ENCODE results near the gene C11orf54.
A peak's percentile ranks its signal among the peaks of the same experiment; 100 is the strongest.
"Not testable (repeated sequence)": the region's sequence is repeated elsewhere in the genome, so short reads cannot be mapped to it uniquely, and the experiment has no call there.

Gene C11orf54

DNA sequence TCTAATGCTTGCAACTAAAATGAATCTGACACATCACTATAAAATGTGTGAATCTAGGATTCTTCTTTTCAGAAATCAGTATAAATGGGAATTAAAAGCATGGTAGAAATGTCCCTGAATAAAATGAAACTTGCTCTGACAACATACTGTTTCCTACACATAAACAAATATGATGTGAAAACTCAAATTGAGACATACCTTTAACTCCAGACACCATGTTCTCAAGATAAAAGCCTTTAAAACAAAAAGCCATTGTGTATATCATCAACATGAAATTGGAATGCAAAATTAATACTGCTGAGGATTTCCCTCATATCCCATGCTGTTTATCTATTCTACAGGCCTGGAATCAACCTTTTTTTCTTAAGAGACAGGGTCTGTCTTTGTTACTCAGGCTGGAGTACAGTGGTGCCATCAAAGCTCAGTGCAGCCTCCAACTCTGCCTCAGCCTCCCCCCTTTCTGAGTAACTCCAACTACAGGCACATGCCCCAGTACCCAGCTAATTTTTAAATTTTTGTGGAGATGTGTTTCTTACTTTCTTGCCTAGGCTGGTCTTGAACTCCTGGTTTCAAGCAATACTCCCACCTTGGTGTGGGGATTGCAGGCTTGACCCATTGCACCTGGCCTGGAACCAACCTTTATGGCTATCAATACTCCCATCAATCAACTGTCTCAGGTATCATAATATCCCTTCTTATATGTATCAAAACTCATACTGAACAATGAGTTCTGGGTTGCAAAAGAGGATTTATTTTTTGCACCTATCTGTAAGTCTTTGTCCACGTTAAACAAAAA is 6.8 kb upstream of the C11orf54 start:
- no peak for DNase-seq

DNA sequence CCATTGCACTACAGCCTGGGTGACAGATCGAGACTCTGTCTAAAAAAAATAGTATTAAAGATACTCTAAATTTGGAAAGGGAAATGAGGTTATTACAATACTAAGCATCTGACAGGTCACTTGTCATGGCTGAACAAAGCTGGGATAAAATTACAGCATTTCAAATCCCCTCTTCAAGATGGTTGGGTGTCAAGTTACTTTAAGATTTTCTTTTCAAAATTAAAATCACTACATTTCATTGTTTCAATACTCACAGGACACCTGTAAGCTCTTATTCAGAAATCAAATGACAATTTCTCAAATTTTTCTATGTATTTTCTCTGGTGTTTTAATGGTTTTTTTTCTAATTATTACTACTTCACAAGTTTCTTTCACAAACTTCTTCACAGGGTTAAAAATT is 5.8 kb upstream of the C11orf54 start:
- DNase-seq = no peak

DNA sequence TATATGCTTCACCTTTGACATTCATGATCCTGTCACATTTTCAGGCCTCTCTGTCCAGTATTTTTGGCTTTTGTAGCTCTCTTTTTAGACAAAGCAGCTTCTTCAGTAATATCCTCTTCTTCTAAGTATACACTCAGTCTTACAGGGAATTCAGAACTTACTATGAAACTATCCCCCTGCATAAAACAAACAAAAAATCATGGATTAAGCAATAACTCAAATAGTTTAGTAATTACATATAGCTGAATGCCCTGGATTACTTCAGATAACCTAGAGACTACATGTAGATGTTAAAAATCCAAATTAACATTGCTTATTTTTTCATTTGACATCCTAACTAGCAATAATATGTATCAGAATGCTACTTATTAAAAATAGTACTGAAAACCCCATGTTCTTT is 5.3 kb upstream of the C11orf54 start:
- DNase-seq = no peak

DNA sequence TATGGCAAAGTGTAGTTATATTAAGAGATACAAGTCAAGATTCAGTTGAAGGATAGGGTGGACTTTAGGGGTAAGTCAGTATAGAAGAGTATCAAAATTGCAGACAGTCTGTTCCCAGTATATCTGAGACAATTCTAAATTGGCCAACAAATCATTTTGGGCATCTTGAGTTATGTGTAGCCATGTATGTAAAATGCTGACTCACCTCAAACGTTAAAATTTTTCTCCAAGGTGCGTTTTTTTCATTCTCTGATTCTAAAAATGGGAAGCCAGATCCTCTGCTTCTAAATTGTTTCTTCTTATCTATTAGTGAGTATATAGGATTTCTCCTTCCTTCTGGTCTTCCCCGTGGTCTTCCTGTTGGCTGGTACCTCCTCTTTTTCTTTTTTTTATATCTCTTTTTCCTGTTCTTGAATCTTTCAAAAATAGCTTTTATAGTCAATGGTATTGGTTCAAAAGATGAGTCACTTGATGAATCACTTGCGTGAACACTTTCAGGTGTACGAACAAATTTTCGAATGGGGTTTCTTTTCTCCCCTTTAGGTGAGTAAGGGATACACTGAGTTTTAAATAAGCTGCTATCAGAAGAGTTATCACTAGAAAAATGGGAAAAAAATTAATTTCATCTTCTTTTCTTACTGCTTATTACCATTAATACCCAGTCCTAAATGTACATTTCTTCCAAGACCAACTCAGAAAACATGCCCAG is 3.4 kb upstream of the C11orf54 start:
- peak in 1 of 5 donors; percentile 46 for DNase-seq

DNA sequence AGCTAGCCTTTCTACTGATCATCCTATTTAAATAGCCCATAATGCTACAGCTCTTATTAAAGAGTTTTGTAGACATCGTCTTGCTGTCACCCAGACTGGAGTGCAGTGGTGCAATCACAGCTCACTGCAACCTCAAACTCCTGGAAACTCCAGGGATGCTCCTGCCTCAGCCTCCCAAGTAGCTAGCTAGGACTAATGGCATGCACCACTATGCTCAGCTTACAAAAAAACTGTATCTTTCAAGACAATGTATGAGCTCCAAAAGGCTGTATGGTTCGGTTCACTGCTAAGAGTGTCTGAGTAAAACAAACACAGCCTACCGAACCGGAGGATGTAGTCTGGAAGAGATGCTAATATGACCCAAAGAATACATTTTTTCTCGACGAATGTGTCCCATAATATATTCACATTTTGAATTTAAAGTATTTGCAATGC is 2.8 kb upstream of the C11orf54 start:
- DNase-seq = peak in 1 of 5 donors; percentile 16

DNA sequence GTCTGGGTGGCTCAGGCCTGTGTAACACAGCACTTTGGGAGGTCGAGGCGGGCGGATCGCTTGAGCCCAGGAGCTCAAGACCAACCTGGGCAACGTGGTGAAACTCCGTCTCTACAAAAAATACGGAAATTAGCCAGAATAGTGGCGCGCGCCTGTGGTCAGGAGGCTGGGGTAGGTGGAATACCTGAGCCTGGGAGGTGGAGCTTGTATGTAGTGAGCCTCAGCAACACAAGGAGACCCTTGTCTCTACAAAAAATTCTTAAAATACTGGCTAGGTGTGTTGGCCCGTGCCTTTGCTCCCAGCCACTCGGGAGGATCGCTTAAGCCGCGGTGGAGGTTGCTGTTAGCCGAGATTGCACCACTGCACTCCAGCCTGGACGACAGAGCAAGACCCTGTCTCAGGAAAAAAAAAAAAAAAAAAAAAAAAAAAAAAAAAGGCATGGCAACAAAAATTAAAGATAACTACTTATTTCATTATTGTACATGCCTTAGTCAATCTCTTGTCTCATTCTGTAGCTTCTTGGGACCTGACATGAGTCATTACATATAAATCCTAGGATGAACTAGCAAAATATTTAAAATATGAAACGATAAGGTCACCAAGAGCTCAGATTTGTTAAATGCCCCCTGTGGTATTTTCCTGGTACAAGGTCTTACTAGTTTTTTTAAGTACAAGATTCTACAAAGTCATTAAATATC is 1.3 kb upstream of the C11orf54 start:
- peak in 2 of 5 donors; percentile 29 to 31 for DNase-seq

DNA sequence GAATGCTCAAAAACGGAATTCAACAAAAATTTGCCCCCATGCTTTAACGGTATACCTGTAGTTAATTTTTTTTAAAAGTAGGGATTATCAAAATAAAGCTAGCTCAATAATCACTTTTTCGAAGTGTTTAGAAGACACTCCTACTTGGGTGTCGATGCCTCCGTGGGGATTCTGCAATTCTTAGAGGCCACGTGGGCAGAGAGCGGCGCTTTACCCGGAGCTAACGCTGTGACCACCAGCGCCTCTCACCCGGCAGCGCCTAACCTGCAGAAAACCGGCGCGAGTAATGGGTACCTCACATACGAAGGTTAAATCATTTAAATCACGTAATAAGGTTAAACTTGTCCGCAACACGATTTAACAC is 760 bp upstream of the C11orf54 start:
- DNase-seq = peak in 4 of 5 donors; percentile 38 to 67 (median 48)

DNA sequence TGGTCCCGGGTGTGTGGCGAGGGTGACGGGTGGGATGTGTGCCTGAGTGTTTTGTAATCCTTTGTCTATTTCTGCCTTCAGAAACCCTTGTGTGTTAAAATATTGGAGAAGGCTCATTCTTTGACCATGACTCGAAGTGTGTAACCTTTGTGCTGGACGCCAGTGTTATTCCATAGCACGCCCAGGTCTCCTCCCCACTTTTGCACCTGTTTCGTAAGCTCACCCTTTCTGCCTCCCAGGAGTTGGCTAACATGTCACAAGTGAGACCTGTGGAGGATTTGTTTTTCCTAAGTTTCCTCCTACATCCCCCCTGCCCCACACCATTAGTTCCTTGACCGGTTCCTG is 382 bp downstream of the C11orf54 start:
- no peak for DNase-seq

DNA sequence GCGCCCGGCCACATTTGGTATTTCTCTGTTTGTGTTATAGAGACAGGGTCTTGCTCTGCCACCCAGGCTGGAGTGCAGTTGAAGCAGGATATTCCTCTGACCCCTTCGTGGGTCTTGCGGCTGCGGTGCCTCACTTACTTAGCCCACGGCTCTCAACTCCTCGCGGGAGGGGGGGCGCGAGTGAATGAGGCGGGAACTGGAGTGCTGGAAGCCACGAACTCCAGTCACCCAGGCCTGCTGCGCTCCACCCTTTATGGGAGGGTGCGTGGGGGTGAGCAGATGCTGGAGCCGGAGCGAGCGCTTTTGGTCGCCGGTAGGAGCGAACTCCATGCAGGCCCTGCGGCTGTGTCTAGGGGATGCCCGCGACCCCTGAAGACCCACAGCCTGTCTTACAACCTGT is 1.8 kb downstream of the C11orf54 start:
- DNase-seq = no peak

DNA sequence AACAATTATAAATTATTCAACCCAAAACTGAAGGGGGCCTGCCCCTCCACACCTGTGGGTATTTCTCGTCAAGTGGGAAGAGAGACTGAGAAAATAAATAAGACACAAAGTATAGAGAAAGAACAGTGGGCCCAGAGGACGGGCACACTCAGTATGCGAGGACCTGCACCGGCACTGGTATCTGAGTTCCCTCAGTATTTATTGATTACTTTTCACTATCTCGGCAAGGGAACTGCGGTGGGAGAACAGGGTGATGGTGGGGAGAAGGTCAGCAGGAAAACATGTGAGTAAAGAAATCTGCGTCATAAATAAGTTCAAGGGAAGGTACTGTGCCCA is 3.2 kb downstream of the C11orf54 start:
- DNase-seq = no peak

DNA sequence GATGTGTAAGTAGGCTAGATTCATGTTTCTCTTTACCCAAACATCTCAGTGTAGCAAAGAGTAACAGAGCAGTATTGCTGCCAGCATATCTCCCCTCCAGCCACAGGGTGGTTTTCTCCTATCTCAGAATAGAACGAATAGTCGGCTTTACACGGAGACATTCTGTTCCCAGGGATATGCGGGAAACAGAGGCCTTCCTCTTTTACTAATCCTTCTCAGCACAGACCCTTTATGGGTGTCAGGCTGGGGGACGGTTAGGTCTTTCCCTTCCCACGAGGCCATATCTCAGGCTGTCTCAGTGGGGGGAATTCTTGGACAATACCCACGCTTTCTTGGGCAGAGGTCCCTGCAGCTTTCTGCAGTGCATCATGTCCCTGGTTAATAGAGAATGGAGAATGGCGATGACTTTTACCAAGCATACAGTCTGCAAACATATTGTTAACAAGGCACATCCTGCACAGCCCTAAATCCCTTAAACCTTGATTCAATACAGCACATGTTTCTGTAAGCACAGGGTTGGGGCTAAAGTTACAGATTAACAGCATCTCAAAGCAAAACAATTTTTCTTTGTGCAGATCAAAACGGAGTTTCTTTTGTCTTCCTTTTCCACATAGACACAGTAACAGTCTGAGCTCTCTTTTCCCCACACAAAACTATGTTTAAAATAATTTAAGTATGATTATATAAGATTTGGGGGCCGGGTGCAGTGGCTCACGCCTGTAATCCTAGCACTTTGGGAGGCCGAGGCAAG is 3.7 kb downstream of the C11orf54 start:
- DNase-seq = not testable (repeated sequence)

DNA sequence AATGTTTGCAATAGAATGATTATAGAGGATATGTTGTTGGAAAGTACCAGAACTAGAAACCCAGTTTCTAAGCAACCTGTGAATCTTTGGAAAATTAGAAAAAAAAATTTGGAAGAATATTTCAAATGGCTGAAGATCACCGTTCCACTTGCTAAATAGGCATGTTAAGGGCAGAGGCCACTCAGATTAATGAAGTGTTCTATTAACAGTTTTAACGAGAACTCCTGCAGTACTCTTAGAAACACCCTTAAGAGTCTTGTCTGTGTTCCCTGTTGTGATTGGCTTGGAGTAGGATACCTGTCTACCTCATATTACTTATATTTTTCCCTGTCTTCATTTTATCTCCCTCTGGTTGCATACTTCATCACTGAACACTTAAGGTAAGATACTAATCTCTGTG is 4.6 kb downstream of the C11orf54 start:
- no peak for DNase-seq

DNA sequence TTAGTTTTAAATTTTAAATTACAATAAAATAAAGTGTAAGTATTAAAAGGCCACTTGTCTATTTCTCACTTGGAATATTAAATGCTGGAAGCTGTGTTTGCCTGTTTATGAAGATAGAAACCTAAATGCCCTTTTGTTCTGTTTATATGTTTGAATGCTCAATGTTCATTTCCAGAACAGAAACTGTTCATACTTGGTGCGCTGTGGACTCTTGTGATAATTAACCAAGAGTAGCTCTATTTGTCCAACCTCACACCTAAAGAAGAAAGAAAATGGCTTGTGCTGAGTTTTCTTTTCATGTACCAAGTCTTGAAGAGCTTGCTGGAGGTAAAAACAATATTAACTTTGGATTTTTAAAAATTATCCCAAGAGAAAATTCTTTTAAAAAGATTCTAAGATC is 5.7 kb downstream of the C11orf54 start:
- DNase-seq = no peak

DNA sequence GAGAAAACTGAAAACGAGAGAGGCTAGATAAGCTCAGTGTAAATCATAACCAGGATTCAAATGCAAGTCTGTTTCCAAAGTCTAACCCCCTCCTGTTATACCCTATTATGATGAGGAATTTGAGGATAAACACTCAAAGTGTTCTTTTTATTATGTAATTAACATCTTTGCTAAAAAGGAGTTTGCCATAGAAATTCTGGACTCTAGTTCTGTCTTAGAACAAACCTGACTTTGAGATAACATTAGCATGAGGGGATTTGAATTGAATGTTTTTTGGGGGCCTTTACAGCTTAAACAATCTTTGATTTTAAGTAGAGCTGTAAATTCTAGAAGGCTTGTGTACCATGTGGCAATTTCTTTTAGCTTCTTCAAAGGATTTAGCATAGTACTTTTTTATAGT is 9.5 kb downstream of the C11orf54 start:
- DNase-seq = no peak

DNA sequence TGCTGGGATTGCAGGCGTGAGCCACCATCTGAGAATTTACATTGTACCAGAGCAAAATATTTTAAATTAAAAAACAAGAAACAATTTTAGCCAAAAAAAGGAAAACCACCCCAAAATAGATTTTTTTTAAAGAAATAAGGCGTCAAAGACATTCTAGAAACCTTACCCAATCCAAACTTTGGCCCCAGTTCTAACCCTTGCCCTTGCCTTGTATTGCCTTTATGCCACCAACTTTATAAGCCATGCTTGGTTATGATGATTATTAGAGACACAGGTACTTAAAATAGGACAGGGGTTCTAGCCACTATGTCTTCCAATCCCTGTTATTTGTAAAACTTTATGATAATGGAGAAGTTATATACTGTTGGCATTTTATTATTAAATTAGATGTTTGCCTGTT is 11.8 kb downstream of the C11orf54 start:
- no peak for DNase-seq

DNA sequence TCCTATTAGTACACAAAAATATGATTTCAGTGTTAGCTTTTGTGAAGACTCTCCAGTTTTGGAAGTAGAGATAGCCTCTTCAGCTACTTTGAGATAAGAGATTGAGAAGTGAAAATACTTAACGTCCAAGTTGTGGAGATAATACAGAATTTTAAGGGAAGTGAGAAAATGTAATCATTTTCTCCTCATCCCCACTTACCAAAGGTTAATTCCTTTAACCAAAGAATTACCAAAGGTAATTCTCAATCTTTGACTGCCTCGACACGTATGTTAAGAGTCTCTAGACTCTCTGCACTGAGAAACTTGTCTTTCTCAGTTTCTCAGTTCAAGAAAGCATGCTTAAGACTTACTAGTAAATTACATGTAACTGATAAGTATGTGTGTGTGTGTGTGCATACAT is 15.3 kb downstream of the C11orf54 start:
- DNase-seq = no peak

DNA sequence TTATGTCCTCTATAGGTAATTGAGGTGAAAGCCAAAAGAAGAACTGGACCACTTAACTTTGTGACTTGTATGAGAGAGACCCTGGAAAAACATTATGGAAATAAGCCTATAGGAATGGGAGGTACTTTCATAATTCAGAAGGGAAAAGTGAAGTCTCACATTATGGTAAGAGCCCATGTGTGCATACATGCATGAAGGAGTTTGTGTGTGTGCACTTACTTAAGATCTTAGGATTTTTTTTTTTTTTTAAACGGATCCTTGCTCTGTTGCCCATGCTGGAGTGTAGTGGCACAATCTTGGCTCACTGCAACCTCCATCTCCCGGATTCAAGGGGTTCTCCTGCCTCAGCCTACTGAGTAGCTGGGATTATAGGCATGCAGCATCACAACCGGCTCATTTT is 15.8 kb downstream of the C11orf54 start:
- DNase-seq = no peak

DNA sequence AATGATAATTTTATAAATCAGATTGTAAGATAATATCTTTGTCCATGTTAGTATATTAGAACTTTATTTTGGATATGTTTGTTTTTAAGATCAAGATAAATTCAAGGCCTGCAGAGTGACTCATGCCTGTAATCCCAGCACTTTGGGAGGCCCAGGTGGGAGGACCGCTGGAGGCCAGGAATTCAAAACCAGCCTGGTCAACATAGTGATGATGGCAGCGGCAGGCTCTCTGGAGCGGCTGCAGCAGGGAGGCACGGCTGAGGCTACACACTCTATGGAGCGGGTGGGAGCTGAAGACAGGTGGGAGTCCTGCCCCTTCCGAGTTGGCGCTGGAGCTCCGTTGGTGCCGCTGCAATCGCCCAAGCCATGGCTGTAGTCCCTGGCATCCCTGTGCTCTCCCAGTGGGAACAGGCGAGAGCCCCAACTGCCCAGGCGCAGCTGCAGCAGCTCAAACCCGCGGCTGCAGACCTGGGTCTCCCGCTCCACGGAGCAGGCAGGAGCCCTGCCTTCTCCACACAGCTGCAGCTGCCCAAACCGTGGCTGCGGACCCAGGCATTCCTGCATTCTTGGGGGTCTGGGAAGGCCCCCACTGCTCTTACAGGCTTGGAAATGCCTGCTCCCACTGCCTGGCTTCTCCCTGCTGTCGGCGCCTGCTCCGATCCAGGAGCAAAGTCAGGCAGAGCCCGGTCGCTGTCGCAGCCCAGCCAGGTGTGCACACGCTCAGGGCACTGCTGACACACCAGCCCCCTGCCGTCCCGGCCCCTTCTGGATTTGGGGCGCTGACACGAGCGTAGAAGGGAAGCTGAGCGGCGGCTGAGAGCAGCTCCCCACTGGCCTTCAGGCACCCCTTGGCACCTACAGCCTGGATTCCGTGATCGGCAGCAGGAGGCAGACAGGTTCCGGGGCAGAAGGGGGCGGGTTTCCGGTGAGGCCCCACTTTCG is 16.7 kb downstream of the C11orf54 start:
- DNase-seq = no peak

DNA sequence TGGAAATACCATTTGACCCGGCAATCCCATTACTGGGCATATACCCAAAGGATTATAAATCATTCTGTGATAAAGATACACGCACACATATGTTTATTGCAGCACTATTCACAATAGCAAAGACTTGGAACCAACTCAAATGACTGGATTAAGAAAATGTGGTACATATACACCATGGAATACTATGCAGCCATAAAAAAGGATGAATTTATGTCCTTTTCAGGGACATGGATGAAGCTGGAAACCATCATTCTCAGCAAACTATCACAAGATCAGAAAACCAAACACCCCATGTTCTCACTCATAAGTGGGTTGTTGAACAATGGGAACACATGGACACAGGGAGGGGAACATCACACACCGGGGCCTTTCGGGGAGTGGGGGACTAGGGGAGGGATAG is 17.7 kb downstream of the C11orf54 start:
- not testable (repeated sequence) for DNase-seq

DNA sequence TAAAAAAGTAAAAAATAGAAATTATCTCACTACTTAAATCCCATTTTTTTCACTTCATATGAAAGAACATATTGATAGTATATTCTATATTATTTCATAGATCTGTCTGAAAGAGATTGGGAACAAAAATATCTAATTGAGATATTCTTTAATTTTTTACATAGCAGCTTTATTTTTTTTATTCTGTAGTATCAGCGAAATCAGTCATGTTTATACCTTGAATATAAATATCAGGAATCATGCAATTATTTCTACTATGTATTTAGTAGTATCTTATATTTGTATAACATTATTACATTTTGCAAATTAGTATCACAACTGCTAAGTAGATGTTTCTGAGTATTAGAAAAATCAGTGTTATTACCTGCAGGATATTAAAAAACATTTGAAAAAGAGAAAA is 20.4 kb downstream of the C11orf54 start:
- DNase-seq = no peak

DNA sequence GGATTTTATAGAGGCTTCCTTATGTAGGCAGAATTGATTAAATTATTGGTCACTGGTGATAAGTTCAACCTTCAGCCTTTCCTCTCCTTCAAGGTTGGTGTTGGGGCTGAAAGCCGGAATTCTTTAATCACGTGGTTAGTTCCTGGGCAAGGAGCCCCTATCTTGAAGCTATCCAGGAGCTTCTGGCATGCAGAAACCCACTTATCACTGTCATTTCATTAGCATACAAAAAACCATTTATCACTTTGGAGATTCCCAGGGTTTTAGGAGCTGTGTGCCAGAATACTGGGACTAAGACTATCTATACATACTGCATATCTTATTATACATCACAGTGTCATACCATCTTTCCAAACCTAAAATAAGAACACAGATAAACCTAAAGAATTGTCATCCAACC is 24.1 kb downstream of the C11orf54 start:
- DNase-seq = no peak

DNA sequence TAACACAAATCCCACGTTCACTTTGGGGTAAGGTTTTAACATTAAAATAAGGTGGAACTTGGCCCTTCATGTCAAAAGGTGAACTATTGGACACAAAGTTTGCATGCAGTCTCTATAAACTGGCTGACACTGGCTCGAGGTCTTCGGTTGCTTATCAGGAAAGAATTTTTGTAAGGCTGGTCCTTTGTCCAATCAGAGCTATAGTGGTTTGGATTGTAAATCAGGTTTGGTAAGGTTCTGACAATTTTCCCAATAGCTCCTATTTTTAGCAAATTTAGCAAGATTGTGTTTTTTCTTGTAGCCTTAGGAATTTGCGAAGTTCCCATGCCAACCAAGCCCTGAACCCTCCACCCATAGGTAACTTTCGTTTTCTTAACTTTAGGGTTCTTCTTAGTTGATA is 25.0 kb downstream of the C11orf54 start:
- no peak for DNase-seq
